H1 (cell line): Measurements from ENCODE around the gene RASL10A.

ENCODE experiments used
- BRCA1 ChIP-seq: IDR thresholded peaks from 2 replicates; pipeline ENCODE4 v1.6.1; 2012; ENCODE audit warnings: low read depth, low read length, improper control_type of control experiment
- CTCF ChIP-seq, 3 experiments: IDR thresholded peaks; 1 replicate in 2 of 3; 2 replicates in 1 of 3; pipeline versions ENCODE4 v1.5.1 to v1.6.1; 2011; ENCODE audit warnings: low read length in 3 of 3, mild to moderate bottlenecking in 3 of 3, inconsistent platforms in 2 of 3, low read depth in 1 of 3, moderate library complexity in 1 of 3; ENCODE audit not compliant: insufficient read depth in 1 of 3; ENCODE audit errors: control extremely low read depth in 1 of 3
- EP300 ChIP-seq, 2 experiments: IDR thresholded peaks; 1 replicate in 1 of 2; 2 replicates in 1 of 2; pipeline ENCODE4 v1.6.1; 2011 to 2012; ENCODE audit warnings: low read depth in 2 of 2, low read length in 2 of 2, mild to moderate bottlenecking in 2 of 2, borderline replicate concordance in 1 of 2, inconsistent platforms in 1 of 2, moderate library complexity in 1 of 2
- EZH2 ChIP-seq: fragments of 200-600 bp; sonication (generic); IDR thresholded peaks from 2 replicates; pipeline ENCODE4 v1.7.1; 2012; ENCODE audit warnings: low read depth, mild to moderate bottlenecking, moderate library complexity, low read length, inconsistent platforms; ENCODE audit not compliant: severe bottlenecking
- JUN ChIP-seq: IDR thresholded peaks from 2 replicates; pipeline ENCODE4 v1.6.1; 2011; ENCODE audit warnings: low read depth, mild to moderate bottlenecking, improper control_type of control experiment, low read length
- KDM1A ChIP-seq: fragments of 200-600, 300-600 bp; sonication (generic); IDR thresholded peaks from 2 replicates; pipeline ENCODE4 v1.7.1; 2016; ENCODE audit warnings: mild to moderate bottlenecking, low read length, borderline replicate concordance
- MAX ChIP-seq: IDR thresholded peaks from 2 replicates; pipeline ENCODE4 v1.6.1; 2012; ENCODE audit warnings: inconsistent platforms
- PHF8 ChIP-seq: fragments of 200-600 bp; sonication (generic); conservative IDR thresholded peaks from 2 replicates; pipeline ENCODE4 v1.7.1; 2012; ENCODE audit warnings: low read depth, mild to moderate bottlenecking, inconsistent platforms, low read length, moderate library complexity
- POLR2A ChIP-seq, 2 experiments: IDR thresholded peaks; 1 replicate in 1 of 2; 2 replicates in 1 of 2; pipeline ENCODE4 v1.6.1; 2011; ENCODE audit warnings: low read depth in 2 of 2, low read length in 2 of 2, mild to moderate bottlenecking in 2 of 2; ENCODE audit errors: control extremely low read depth in 1 of 2
- POLR2AphosphoS5 ChIP-seq: IDR thresholded peaks from 2 replicates; pipeline ENCODE4 v1.6.1; 2011; ENCODE audit warnings: low read depth, low read length
- RAD21 ChIP-seq, 2 experiments: IDR thresholded peaks in 1 of 2; conservative IDR thresholded peaks in 1 of 2; 2 replicates each; pipeline ENCODE4 v1.6.1; 2011; ENCODE audit warnings: low read depth in 2 of 2, low read length in 2 of 2, improper control_type of control experiment in 1 of 2, inconsistent platforms in 1 of 2, mild to moderate bottlenecking in 1 of 2, moderate library complexity in 1 of 2
- SP2 ChIP-seq: IDR thresholded peaks from 2 replicates; pipeline ENCODE4 v1.6.1; 2012; ENCODE audit warnings: mild to moderate bottlenecking, low read length, inconsistent platforms
- TBP ChIP-seq: IDR thresholded peaks from 2 replicates; pipeline ENCODE4 v1.6.1; 2011; ENCODE audit warnings: low read depth, low read length, improper control_type of control experiment

- TF ChIP-seq SP2 = no peak
- TF ChIP-seq TBP = no peak
- TF ChIP-seq CTCF (IDR thresholded peaks at IDR 0.05; ENCODE audit: control extremely low read depth in 1 of 3, insufficient read depth in 1 of 3, low read depth in 1 of 3, low read length in 3 of 3) = no peak
- no peak for TF ChIP-seq EZH2
- no peak for TF ChIP-seq RAD21 (IDR thresholded peaks at IDR 0.05 in 1 of 2, conservative IDR thresholded peaks at IDR 0.05 in 1 of 2; ENCODE audit: low read depth in 2 of 2, low read length in 2 of 2)
- no peak for TF ChIP-seq BRCA1
- no peak for TF ChIP-seq POLR2AphosphoS5
- no peak for TF ChIP-seq MAX
- no peak for TF ChIP-seq EP300 (IDR thresholded peaks at IDR 0.05; ENCODE audit: borderline replicate concordance in 1 of 2, low read depth in 2 of 2, low read length in 2 of 2)
- no peak for TF ChIP-seq KDM1A
- TF ChIP-seq JUN = no peak
- no peak for TF ChIP-seq POLR2A (IDR thresholded peaks at IDR 0.05; ENCODE audit: control extremely low read depth in 1 of 2, low read depth in 2 of 2, low read length in 2 of 2)
- no peak for TF ChIP-seq PHF8
Measured at GRCh38 chr22:29340566-29340965, 25.1 kb upstream of the RASL10A start.
